Neural cell (in vitro differentiated cells): Measurements from ENCODE around the gene EXOC4. TPM values are rescaled to one million over a fixed set of nuclear protein-coding genes. Genes with fewer than 3 reads are reported as not detected.

ENCODE experiments used
- H2AFZ ChIP-seq: fragments of 200-600, 300-800 bp; sonication (generic), shearing (Covaris generic); 2 replicates; pipeline ENCODE4 v1.6.0; 2014; ENCODE audit warnings: low read depth, mild to moderate bottlenecking, antibody characterized with exemption, low read length, moderate library complexity
- H3F3A ChIP-seq: fragments of 200-600 bp; shearing (Covaris generic); 2 replicates; pipeline ENCODE4 v1.6.1; 2016; ENCODE audit warnings: mild to moderate bottlenecking, moderate library complexity, mixed read lengths, antibody characterized with exemption, low read length; ENCODE audit not compliant: insufficient read depth, poor library complexity, severe bottlenecking
- H3K27ac ChIP-seq: fragments of 200-600, 300-800 bp; sonication (generic), shearing (Covaris generic); 2 replicates; pipeline ENCODE4 v1.5.1; 2014; ENCODE audit warnings: mild to moderate bottlenecking, low read length, moderate library complexity
- H3K27me3 ChIP-seq: fragments of 300-800, 200-600 bp; sonication (generic), shearing (Covaris generic); 2 replicates; pipeline ENCODE4 v1.6.0; 2014; ENCODE audit warnings: mild to moderate bottlenecking, low read depth, low read length, moderate library complexity; ENCODE audit not compliant: insufficient read depth
- H3K36me3 ChIP-seq: fragments of 300-800, 200-600 bp; sonication (generic), shearing (Covaris generic); 2 replicates; pipeline ENCODE4 v1.5.1; 2014; ENCODE audit warnings: mild to moderate bottlenecking, antibody characterized with exemption, low read length, moderate library complexity; ENCODE audit not compliant: insufficient read depth
- H3K4me2 ChIP-seq: fragments of 300-800, 200-600 bp; sonication (generic), shearing (Covaris generic); 2 replicates; pipeline ENCODE4 v1.6.0; 2014; ENCODE audit warnings: mild to moderate bottlenecking, low read length
- H3K4me3 ChIP-seq: fragments of 300-800, 200-600 bp; sonication (generic), shearing (Covaris generic); 2 replicates; pipeline ENCODE4 v1.5.1; 2014; ENCODE audit warnings: mild to moderate bottlenecking, low read length, moderate library complexity
- H3K79me2 ChIP-seq: fragments of 200-600 bp; shearing (Covaris generic); replicated peaks from 2 replicates; pipeline ENCODE4 v1.6.0; 2014; ENCODE audit warnings: mild to moderate bottlenecking, low read length, moderate library complexity; ENCODE audit not compliant: insufficient read depth
- H3K9ac ChIP-seq: fragments of 300-800, 200-600 bp; sonication (generic), shearing (Covaris generic); 2 replicates; pipeline ENCODE4 v1.6.1; 2016; ENCODE audit warnings: mild to moderate bottlenecking, low read length, mixed read lengths
- H3K9me2 ChIP-seq: fragments of 200-600 bp; shearing (Covaris generic); 2 replicates; pipeline ENCODE4 v1.6.1; 2016; ENCODE audit warnings: mild to moderate bottlenecking, low read length, mixed read lengths; ENCODE audit not compliant: insufficient read depth
- H3K9me3 ChIP-seq: fragments of 200-600, 300-800 bp; sonication (generic), shearing (Covaris generic); 2 replicates; pipeline ENCODE4 v1.6.1; 2016; ENCODE audit warnings: mild to moderate bottlenecking, mixed run types, low read length, moderate library complexity, mixed read lengths
- H4K20me1 ChIP-seq: fragments of 200-600 bp; shearing (Covaris generic); 2 replicates; pipeline ENCODE4 v1.6.1; 2016; ENCODE audit warnings: mild to moderate bottlenecking, mixed run types; ENCODE audit not compliant: insufficient read depth
- EP300 ChIP-seq: fragments of 450-650 bp; conservative IDR thresholded peaks from 2 replicates; pipeline ENCODE4 v1.6.1; 2014; ENCODE audit warnings: antibody characterized with exemption, mild to moderate bottlenecking, moderate library complexity; ENCODE audit not compliant: poor library complexity, severe bottlenecking
- EZH2 ChIP-seq: fragments of 200-600, 300-800 bp; shearing (Covaris generic), sonication (generic); IDR thresholded peaks from 2 replicates; pipeline ENCODE4 v1.6.1; 2014; ENCODE audit warnings: antibody characterized with exemption, low read length, borderline replicate concordance, mild to moderate bottlenecking; ENCODE audit not compliant: insufficient read depth, poor library complexity, severe bottlenecking
- MXI1 ChIP-seq: fragments of 450-650 bp; conservative IDR thresholded peaks from 2 replicates; pipeline ENCODE4 v1.6.1; 2014; ENCODE audit warnings: antibody characterized with exemption, mild to moderate bottlenecking; ENCODE audit not compliant: poor library complexity, severe bottlenecking
- POLR2AphosphoS5 ChIP-seq: IDR thresholded peaks from 2 replicates; pipeline ENCODE4 v1.6.1; 2012
- RAD21 ChIP-seq: fragments of 450-650 bp; conservative IDR thresholded peaks from 2 replicates; pipeline ENCODE4 v1.6.1; 2014; ENCODE audit warnings: antibody characterized with exemption, mild to moderate bottlenecking, moderate library complexity
- SMC3 ChIP-seq: fragments of 450-650 bp; conservative IDR thresholded peaks from 2 replicates; pipeline ENCODE4 v1.6.1; 2014; ENCODE audit warnings: antibody characterized with exemption, mild to moderate bottlenecking, moderate library complexity; ENCODE audit not compliant: poor library complexity
- TAF1 ChIP-seq: IDR thresholded peaks from 2 replicates; pipeline ENCODE4 v1.6.1; 2012; ENCODE audit warnings: low read depth
- polyA plus RNA-seq: library from polyadenylated mRNA; depleted of rRNA; stranded (reverse); fragments of >200 nt; gene quantifications from 2 replicates; pipeline ENCODE4 v1.2.3, GENCODE V29; 2014
- TF ChIP-seq, protein P1 (sequence below): fragments of 450-650 bp; IDR thresholded peaks from 2 replicates; pipeline ENCODE4 v1.5.1; 2014; ENCODE audit warnings: antibody characterized with exemption, mild to moderate bottlenecking, moderate library complexity; ENCODE audit not compliant: poor library complexity, severe bottlenecking
- TF ChIP-seq, protein P2 (sequence below): IDR thresholded peaks from 2 replicates; pipeline ENCODE4 v1.6.1; 2012; ENCODE audit warnings: borderline replicate concordance

Gene EXOC4
- polyA plus RNA-seq, 1 donor from 2014 or later: 36.5 TPM

DNA sequence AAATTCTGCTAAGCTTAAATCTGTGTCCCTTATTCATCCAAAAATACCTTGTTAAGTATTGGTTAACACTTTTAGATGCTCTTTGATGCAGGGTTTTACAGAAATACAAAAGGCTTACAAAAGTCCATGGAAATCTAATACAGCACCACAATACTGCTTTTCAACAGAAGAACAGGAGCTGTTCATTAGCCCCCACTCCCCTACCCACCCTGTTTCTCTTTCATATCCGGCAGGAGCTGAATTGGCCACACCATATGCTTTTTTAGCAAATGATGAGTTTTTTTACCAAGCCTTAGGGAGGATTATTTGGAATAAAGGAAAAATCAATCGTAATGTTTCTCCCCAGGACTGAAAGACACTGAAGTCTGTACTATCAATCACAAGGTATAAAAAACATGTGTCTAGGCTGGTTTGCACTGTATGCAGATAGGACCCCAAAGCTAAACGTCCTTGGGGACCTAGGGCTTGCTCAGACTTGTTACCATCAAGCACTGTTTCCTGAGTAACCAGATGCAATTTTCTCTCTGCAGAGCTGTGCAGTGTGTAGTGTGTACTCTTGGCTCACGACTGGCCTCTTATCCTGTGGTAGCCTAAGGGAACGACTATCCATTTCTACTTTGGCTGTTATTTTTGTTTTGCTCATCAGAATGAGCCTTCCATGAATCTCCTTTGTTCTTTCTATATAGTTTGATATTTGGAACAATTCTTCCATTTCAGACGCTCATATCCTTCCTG, 731.0 kb downstream of the EXOC4 start:
- no peaks in the 10 kb centered on the region for H3K79me2 ChIP-seq
- H3K27ac ChIP-seq: peak overlapping the region; percentile 67
- no peaks in the 10 kb centered on the region for H3F3A ChIP-seq

DNA sequence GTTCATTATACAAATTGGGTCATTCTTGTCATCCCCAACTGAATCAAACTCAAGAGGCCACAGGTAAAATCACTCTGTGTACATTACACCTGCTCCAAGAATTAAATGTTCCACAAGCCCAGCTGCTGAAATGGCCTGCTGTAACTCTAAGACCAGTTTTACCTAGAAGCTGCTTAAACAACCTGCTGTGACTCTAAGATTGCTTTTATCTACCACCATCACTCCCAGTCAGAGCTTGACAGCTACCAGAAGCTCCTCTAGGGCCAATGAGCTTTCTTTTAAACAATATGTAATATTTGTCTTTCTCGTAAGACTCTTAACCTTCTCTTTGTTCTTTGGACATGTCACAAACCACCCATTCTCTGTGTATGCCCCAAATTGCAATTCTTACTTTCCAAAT, 732.4 kb downstream of the EXOC4 start:
- H3K4me3 ChIP-seq: no peak overlapping the region
- no peaks in the 10 kb centered on the region for H3F3A ChIP-seq
- H3K9me2 ChIP-seq: no peaks in the 10 kb centered on the region
- TF ChIP-seq EZH2: no peak
- TF ChIP-seq EP300: no peak
- no peak for TF ChIP-seq MXI1
- no peak for TF ChIP-seq SMC3
- TF ChIP-seq, protein P1, sequence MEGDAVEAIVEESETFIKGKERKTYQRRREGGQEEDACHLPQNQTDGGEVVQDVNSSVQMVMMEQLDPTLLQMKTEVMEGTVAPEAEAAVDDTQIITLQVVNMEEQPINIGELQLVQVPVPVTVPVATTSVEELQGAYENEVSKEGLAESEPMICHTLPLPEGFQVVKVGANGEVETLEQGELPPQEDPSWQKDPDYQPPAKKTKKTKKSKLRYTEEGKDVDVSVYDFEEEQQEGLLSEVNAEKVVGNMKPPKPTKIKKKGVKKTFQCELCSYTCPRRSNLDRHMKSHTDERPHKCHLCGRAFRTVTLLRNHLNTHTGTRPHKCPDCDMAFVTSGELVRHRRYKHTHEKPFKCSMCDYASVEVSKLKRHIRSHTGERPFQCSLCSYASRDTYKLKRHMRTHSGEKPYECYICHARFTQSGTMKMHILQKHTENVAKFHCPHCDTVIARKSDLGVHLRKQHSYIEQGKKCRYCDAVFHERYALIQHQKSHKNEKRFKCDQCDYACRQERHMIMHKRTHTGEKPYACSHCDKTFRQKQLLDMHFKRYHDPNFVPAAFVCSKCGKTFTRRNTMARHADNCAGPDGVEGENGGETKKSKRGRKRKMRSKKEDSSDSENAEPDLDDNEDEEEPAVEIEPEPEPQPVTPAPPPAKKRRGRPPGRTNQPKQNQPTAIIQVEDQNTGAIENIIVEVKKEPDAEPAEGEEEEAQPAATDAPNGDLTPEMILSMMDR: no peak
- TF ChIP-seq, protein P2, sequence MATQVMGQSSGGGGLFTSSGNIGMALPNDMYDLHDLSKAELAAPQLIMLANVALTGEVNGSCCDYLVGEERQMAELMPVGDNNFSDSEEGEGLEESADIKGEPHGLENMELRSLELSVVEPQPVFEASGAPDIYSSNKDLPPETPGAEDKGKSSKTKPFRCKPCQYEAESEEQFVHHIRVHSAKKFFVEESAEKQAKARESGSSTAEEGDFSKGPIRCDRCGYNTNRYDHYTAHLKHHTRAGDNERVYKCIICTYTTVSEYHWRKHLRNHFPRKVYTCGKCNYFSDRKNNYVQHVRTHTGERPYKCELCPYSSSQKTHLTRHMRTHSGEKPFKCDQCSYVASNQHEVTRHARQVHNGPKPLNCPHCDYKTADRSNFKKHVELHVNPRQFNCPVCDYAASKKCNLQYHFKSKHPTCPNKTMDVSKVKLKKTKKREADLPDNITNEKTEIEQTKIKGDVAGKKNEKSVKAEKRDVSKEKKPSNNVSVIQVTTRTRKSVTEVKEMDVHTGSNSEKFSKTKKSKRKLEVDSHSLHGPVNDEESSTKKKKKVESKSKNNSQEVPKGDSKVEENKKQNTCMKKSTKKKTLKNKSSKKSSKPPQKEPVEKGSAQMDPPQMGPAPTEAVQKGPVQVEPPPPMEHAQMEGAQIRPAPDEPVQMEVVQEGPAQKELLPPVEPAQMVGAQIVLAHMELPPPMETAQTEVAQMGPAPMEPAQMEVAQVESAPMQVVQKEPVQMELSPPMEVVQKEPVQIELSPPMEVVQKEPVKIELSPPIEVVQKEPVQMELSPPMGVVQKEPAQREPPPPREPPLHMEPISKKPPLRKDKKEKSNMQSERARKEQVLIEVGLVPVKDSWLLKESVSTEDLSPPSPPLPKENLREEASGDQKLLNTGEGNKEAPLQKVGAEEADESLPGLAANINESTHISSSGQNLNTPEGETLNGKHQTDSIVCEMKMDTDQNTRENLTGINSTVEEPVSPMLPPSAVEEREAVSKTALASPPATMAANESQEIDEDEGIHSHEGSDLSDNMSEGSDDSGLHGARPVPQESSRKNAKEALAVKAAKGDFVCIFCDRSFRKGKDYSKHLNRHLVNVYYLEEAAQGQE: no peak
- TF ChIP-seq TAF1: no peak
- no peak for TF ChIP-seq POLR2AphosphoS5
- TF ChIP-seq RAD21: no peak
- H4K20me1 ChIP-seq: no peaks in the 10 kb centered on the region
- no peaks in the 10 kb centered on the region for H3K79me2 ChIP-seq
- no peaks in the 10 kb centered on the region for H3K9me3 ChIP-seq
- no peak overlapping the region for H3K27ac ChIP-seq
- no peak overlapping the region for H3K4me2 ChIP-seq
- H3K9ac ChIP-seq: no peak overlapping the region
- no peak overlapping the region for H2AFZ ChIP-seq
- H3K27me3 ChIP-seq: no peaks in the 10 kb centered on the region
- H3K36me3 ChIP-seq: no peaks in the 10 kb centered on the region

More for the DNA sequence above, 731.0 kb downstream of the EXOC4 start:
- H3K9me2 ChIP-seq: no peaks in the 10 kb centered on the region
- H4K20me1 ChIP-seq: no peaks in the 10 kb centered on the region
- H2AFZ ChIP-seq: no peak overlapping the region
- H3K9me3 ChIP-seq: no peaks in the 10 kb centered on the region
- no peaks in the 10 kb centered on the region for H3K36me3 ChIP-seq
- H3K4me2 ChIP-seq: peak overlapping the region; percentile 35
- TF ChIP-seq RAD21 (peak; percentile 18), EZH2 (no peak)
- H3K4me3 ChIP-seq: peak overlapping the region; percentile 51
- H3K9ac ChIP-seq: peak overlapping the region; percentile 44
- H3K27me3 ChIP-seq: no peaks in the 10 kb centered on the region
